ENCODE results near the gene TTYH1.

Gene TTYH1

GRCh38 chr19:54431255-54431838 is 16.1 kb downstream of the TTYH1 start:
- no peak for TF ChIP-seq CTCF (IDR thresholded peaks at IDR 0.05; ENCODE audit: low read depth, low read length)
- no peak for DNase-seq (ENCODE audit: extremely low read depth, low read depth)

GRCh38 chr19:54432144-54432738 is 17.0 kb downstream of the TTYH1 start:
- no peak for TF ChIP-seq CTCF (IDR thresholded peaks at IDR 0.05; ENCODE audit: low read depth, low read length)
- no peak for DNase-seq (ENCODE audit: extremely low read depth, low read depth)

- no peak for TF ChIP-seq CTCF (IDR thresholded peaks at IDR 0.05; ENCODE audit: low read depth, low read length)
- no peak for DNase-seq (ENCODE audit: extremely low read depth, low read depth)
Measured at GRCh38 chr19:54433697-54434096, 18.4 kb downstream of the TTYH1 start.

GRCh38 chr19:54434112-54434872 is 19.0 kb downstream of the TTYH1 start:
- DNase-seq (ENCODE audit: extremely low read depth, low read depth), result no peak
- TF ChIP-seq CTCF (IDR thresholded peaks at IDR 0.05; ENCODE audit: low read depth, low read length), result no peak

GRCh38 chr19:54434873-54435214 is 19.6 kb downstream of the TTYH1 start:
- no peak for DNase-seq (ENCODE audit: extremely low read depth, low read depth)
- no peak for TF ChIP-seq CTCF (IDR thresholded peaks at IDR 0.05; ENCODE audit: low read depth, low read length)

- no peak for DNase-seq (ENCODE audit: extremely low read depth, low read depth)
- no peak for TF ChIP-seq CTCF (IDR thresholded peaks at IDR 0.05; ENCODE audit: low read depth, low read length)
Measured at GRCh38 chr19:54435551-54436016, 20.3 kb downstream of the TTYH1 start.

GRCh38 chr19:54436031-54436523 is 20.8 kb downstream of the TTYH1 start:
- no peak for TF ChIP-seq CTCF (IDR thresholded peaks at IDR 0.05; ENCODE audit: low read depth, low read length)

More at GRCh38 chr19:54436031-54436523, 20.8 kb downstream of the TTYH1 start:
- no peak for DNase-seq (ENCODE audit: extremely low read depth, low read depth)

All from AG09319 (cell line).